Keratinocyte (primary cell): ENCODE results near the gene TFG. TPM values are rescaled to one million over a fixed set of nuclear protein-coding genes. Genes with fewer than 3 reads are reported as not detected.

Experiments used
- DNase-seq: peaks from one replicate; pipeline ENCODE4 v3.0.0-alpha.2; 2011; ENCODE audit warnings: low read depth, missing footprints, low spot score
- FAIRE-seq: peaks from 2 replicates; lab custom pipeline; 2011; peaks lifted over from hg19 to GRCh38; lab: Jason Lieb, UNC
- H2AFZ ChIP-seq: 2 replicates; pipeline ENCODE4 v1.6.0; 2012; ENCODE audit warnings: low read length, control low read depth, inconsistent platforms; ENCODE audit not compliant: control insufficient read depth
- H3K27ac ChIP-seq: 2 replicates; pipeline ENCODE4 v1.5.1; 2011; ENCODE audit warnings: low read length; ENCODE audit not compliant: control insufficient read depth, insufficient read depth
- H3K27me3 ChIP-seq: 3 replicates; pipeline ENCODE4 v1.6.0; 2011; ENCODE audit warnings: low read length; ENCODE audit not compliant: control insufficient read depth, insufficient read depth; ENCODE audit errors: extremely low read depth
- H3K36me3 ChIP-seq, 2 experiments: 2 replicates in 1 of 2; 3 replicates in 1 of 2; pipeline ENCODE4 v1.5.1; 2011; ENCODE audit warnings: low read length in 2 of 2, mild to moderate bottlenecking in 1 of 2; ENCODE audit not compliant: control insufficient read depth in 2 of 2, insufficient read depth in 2 of 2; ENCODE audit errors: extremely low read depth in 1 of 2
- H3K4me1 ChIP-seq: 3 replicates; pipeline ENCODE4 v1.5.1; 2011; ENCODE audit warnings: low read length; ENCODE audit not compliant: control insufficient read depth, insufficient read depth; ENCODE audit errors: extremely low read depth
- H3K4me2 ChIP-seq: 3 replicates; pipeline ENCODE4 v1.6.0; 2011; ENCODE audit warnings: low read depth, low read length; ENCODE audit not compliant: control insufficient read depth, insufficient read depth; ENCODE audit errors: extremely low read depth
- H3K4me3 ChIP-seq, 3 experiments: fragments of 200-600 bp in 1 of 3; sonication (generic) in 1 of 3; 2 replicates in 2 of 3; 3 replicates in 1 of 3; pipeline ENCODE4 v1.5.1; 2011 to 2016; ENCODE audit warnings: low read length in 3 of 3, mild to moderate bottlenecking in 3 of 3, control low read depth in 2 of 3, inconsistent platforms in 1 of 3, low read depth in 1 of 3, mixed read lengths in 1 of 3, mixed run types in 1 of 3, moderate library complexity in 1 of 3; ENCODE audit not compliant: control insufficient read depth in 2 of 3, insufficient read depth in 2 of 3; ENCODE audit errors: extremely low read depth in 1 of 3
- H3K79me2 ChIP-seq: 2 replicates; pipeline ENCODE4 v1.6.0; 2012; ENCODE audit warnings: low read length; ENCODE audit not compliant: control insufficient read depth, insufficient read depth
- H3K9ac ChIP-seq: 3 replicates; pipeline ENCODE4 v1.6.0; 2011; ENCODE audit warnings: low read length; ENCODE audit not compliant: control insufficient read depth, insufficient read depth; ENCODE audit errors: extremely low read depth
- H3K9me1 ChIP-seq: 3 replicates; pipeline ENCODE4 v1.6.0; 2011; ENCODE audit warnings: low read length; ENCODE audit not compliant: control insufficient read depth, insufficient read depth; ENCODE audit errors: extremely low read depth
- H3K9me3 ChIP-seq: 2 replicates; pipeline ENCODE4 v1.5.1; 2012; ENCODE audit warnings: low read depth, low read length; ENCODE audit not compliant: control insufficient read depth
- H4K20me1 ChIP-seq: 3 replicates; pipeline ENCODE4 v1.6.0; 2011; ENCODE audit warnings: low read length; ENCODE audit not compliant: control insufficient read depth, insufficient read depth; ENCODE audit errors: extremely low read depth
- EZH2 ChIP-seq: IDR thresholded peaks from one replicate; pipeline ENCODE4 v1.6.1; 2012; ENCODE audit warnings: inconsistent platforms, mild to moderate bottlenecking, low read length, moderate library complexity
- dilution Hi-C: fragments of 300-500 bp; cut with MboI; formaldehyde crosslinking; loops from one replicate; pipeline ENCODE4 v1.7.0; 2020; ENCODE audit warnings: low sequenced_read_pairs; ENCODE audit not compliant: extremely low pct_ligation_motif_present
- polyA plus RNA-seq, 5 experiments: library from polyadenylated mRNA; depleted of rRNA in 3 of 5; stranded (reverse) in 3 of 5; stranded (forward) in 1 of 5; unstranded in 1 of 5; fragments of >200 nt; gene quantifications; 1 replicate in 1 of 5; 2 replicates in 3 of 5; 3 replicates in 1 of 5; pipeline versions ENCODE4 v1.2.1 to v1.2.3, GENCODE V29; 2011 to 2012; ENCODE audit warnings: missing spikeins in 2 of 5, low read depth in 1 of 5, low replicate concordance in 1 of 5
- TF ChIP-seq, protein P1 (sequence below), 3 experiments: IDR thresholded peaks in 1 of 3; conservative IDR thresholded peaks in 1 of 3; optimal IDR thresholded peaks in 1 of 3; 2 replicates in 2 of 3; 3 replicates in 1 of 3; pipeline versions ENCODE3 to v1.5.1; 2011; ENCODE audit warnings: low read length in 3 of 3, mild to moderate bottlenecking in 3 of 3, moderate library complexity in 2 of 3, control low read depth in 1 of 3, inconsistent platforms in 1 of 3; ENCODE audit not compliant: insufficient read depth in 2 of 3; ENCODE audit errors: extremely low read depth in 1 of 3

TFG gene
- polyA plus RNA-seq, 1 donor (not counting 4 experiments of a cell fraction or from before 2014, with no cell fraction given) = 177 TPM

DNA sequence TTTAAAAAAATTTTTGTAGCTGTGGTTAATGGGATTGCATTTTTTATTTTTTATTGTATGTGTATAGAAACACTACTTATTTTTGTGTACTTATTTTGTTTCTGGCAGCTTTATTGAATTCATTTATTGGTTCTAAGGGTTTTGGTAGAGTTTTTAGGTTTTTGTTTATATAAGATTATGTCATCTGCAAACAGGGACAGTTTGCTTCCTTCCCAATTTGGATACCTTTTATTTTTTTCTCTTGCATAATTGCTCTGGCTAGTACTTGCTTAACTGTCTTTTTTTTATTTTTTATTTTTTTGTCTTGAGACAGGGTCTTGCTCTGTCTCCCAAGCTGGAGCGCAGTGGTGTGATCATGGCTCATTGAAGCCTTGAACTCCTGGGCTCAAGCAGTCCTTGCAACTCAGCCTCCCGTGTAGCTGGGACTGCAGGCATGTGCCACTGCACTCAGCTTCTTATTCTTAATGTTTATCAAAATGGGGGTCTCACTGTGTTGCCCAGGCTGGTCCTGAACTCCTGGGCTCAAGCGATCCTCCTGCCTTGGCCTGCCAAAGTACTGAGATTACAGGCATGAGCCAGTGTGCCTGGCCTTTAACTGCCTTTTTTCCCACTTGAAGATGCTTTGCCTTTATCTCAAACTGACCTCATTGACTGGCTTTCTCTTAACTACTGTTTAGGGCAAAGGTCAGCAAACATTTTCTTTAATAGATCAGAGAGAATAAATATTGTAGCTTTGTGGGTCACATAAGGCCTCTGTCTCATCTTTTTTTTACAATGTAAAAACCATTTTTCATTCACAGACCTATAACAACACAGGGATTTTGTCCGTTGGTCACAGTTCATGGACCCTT, 8.6 kb downstream of the TFG start:
- peaks cover 15% of the 10 kb centered on the region for H4K20me1 ChIP-seq
- no peak for FAIRE-seq
- no peak overlapping the region for H3K4me3 ChIP-seq
- H3K4me1 ChIP-seq = no peaks in the 10 kb centered on the region
- peaks cover 90% of the 10 kb centered on the region for H3K79me2 ChIP-seq
- dilution Hi-C loops = no loop called here
- no peak overlapping the region for H3K27ac ChIP-seq
- no peaks in the 10 kb centered on the region for H3K9me3 ChIP-seq
- no peaks in the 10 kb centered on the region for H3K9me1 ChIP-seq
- peaks cover 12 to 34% of the 10 kb centered on the region in 2 experiments for H3K36me3 ChIP-seq
- no peak for DNase-seq
- H3K27me3 ChIP-seq = no peaks in the 10 kb centered on the region
- no peak for TF ChIP-seq EZH2
- TF ChIP-seq, protein P1, sequence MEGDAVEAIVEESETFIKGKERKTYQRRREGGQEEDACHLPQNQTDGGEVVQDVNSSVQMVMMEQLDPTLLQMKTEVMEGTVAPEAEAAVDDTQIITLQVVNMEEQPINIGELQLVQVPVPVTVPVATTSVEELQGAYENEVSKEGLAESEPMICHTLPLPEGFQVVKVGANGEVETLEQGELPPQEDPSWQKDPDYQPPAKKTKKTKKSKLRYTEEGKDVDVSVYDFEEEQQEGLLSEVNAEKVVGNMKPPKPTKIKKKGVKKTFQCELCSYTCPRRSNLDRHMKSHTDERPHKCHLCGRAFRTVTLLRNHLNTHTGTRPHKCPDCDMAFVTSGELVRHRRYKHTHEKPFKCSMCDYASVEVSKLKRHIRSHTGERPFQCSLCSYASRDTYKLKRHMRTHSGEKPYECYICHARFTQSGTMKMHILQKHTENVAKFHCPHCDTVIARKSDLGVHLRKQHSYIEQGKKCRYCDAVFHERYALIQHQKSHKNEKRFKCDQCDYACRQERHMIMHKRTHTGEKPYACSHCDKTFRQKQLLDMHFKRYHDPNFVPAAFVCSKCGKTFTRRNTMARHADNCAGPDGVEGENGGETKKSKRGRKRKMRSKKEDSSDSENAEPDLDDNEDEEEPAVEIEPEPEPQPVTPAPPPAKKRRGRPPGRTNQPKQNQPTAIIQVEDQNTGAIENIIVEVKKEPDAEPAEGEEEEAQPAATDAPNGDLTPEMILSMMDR (optimal IDR thresholded peaks at IDR 0.05 in 1 of 3, IDR thresholded peaks at IDR 0.05 in 1 of 3, conservative IDR thresholded peaks at IDR 0.05 in 1 of 3; ENCODE audit: extremely low read depth in 1 of 3, insufficient read depth in 2 of 3, low read length in 3 of 3) = no peak
- H3K9ac ChIP-seq = no peak overlapping the region
- H2AFZ ChIP-seq = no peak overlapping the region
- H3K4me2 ChIP-seq = no peak overlapping the region

DNA sequence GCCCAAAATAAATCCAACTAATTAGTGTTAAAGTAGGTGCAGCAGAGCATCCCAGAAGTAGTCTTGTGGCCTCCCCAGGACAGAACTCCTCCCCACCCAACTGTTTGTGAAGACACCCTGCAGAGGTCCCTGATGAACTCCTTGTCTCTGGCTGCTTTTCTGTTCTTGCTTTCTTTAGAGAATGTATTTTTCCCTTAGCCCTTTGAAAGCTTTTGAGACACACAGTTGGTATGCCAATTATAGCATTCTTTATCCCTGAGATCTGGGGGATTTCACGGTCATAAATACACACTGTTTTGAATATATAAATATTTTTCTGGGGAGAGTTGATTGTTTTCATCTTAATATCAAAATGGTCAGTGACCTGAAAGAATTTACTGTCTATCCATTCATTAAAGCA, 9.8 kb downstream of the TFG start:
- Histone ChIP-seq H3K79me2 (peaks cover 83% of the 10 kb centered on the region), H4K20me1 (peaks cover 15% of the 10 kb centered on the region), H3K4me2 (no peak overlapping the region), H3K9ac (no peak overlapping the region), H3K4me3 (no peak overlapping the region), H2AFZ (no peak overlapping the region), H3K27me3 (no peaks in the 10 kb centered on the region), H3K4me1 (no peaks in the 10 kb centered on the region), H3K36me3 (peaks cover 12 to 30% of the 10 kb centered on the region in 2 experiments), H3K9me1 (no peaks in the 10 kb centered on the region), H3K27ac (no peak overlapping the region), H3K9me3 (no peaks in the 10 kb centered on the region)
- no peak for FAIRE-seq
- TF ChIP-seq EZH2 = no peak
- TF ChIP-seq, protein P1 (optimal IDR thresholded peaks at IDR 0.05 in 1 of 3, IDR thresholded peaks at IDR 0.05 in 1 of 3, conservative IDR thresholded peaks at IDR 0.05 in 1 of 3; ENCODE audit: extremely low read depth in 1 of 3, insufficient read depth in 2 of 3, low read length in 3 of 3) = no peak
- no peak for DNase-seq
- dilution Hi-C loops = no loop called here
